GM12878 (cell line): ENCODE results near the gene FGF14. TPM values are rescaled to one million over a fixed set of nuclear protein-coding genes. Genes with fewer than 3 reads are reported as not detected.

Experiments used
- ATAC-seq: fragments of 200-7000 bp; cut with Tn5 transposase; 3 replicates; pipeline ENCODE4 v1.9.1; 2020; ENCODE audit warnings: mild to moderate bottlenecking, moderate library complexity
- BruUV-seq: library from RNA; stranded (reverse); fragments of 400-500 nt; replicated peaks from 2 replicates; lab custom pipeline; 2021; lab: Mats Ljungman, UMichigan
- CTCF ChIA-PET: fragments of 300-600 bp; sonication (Branson Sonifier 250); formaldehyde crosslinking; extraction: SDS; loops from one replicate; lab custom pipeline; 2021; ENCODE audit warnings: inconsistent platforms; lab: Yijun Ruan, JAX
- POLR2A ChIA-PET: fragments of 350-600 bp; formaldehyde crosslinking; extraction: SDS; loops from one replicate; lab custom pipeline; 2021; ENCODE audit warnings: inconsistent platforms; lab: Charles Lee
- RAD21 ChIA-PET: fragments of 300-600 bp; sonication (Branson Sonifier 250); formaldehyde crosslinking; loops from one replicate; lab custom pipeline; 2023; ENCODE audit warnings: antibody characterized with exemption; ENCODE audit not compliant: unreplicated experiment; lab: Charles Lee
- SMC1A ChIA-PET: fragments of 300-600 bp; sonication (Branson Sonifier 250); formaldehyde crosslinking; loops from one replicate; lab custom pipeline; 2023; ENCODE audit not compliant: unreplicated experiment, uncharacterized antibody; lab: Charles Lee
- DNase-seq: peaks from one replicate; pipeline ENCODE4 v3.0.0-alpha.2; 2011; ENCODE audit warnings: low read depth, low spot score
- FAIRE-seq: peaks from 3 replicates; lab custom pipeline; 2011; peaks lifted over from hg19 to GRCh38; lab: Jason Lieb, UNC
- H2AFZ ChIP-seq: 2 replicates; pipeline ENCODE4 v1.6.0; 2011; ENCODE audit warnings: low read depth, low read length, control low read depth; ENCODE audit not compliant: control insufficient read depth
- H3K27ac ChIP-seq: 2 replicates; pipeline ENCODE4 v1.5.1; 2011; ENCODE audit warnings: control low read depth; ENCODE audit not compliant: control insufficient read depth, insufficient read depth
- H3K27me3 ChIP-seq, 2 experiments: replicated peaks in 1 of 2; 2 replicates each; pipeline versions ENCODE4 v1.6.0 to v1.6.1; 2011; ENCODE audit warnings: low read length in 1 of 2; ENCODE audit not compliant: control insufficient read depth in 2 of 2, insufficient read depth in 2 of 2
- H3K36me3 ChIP-seq, 2 experiments: 2 replicates each; pipeline ENCODE4 v1.5.1; 2011; ENCODE audit warnings: low read length in 1 of 2; ENCODE audit not compliant: control insufficient read depth in 2 of 2, insufficient read depth in 2 of 2
- H3K4me1 ChIP-seq: 2 replicates; pipeline ENCODE4 v1.6.1; 2011; ENCODE audit warnings: mild to moderate bottlenecking, low read length, moderate library complexity, mixed read lengths; ENCODE audit not compliant: control insufficient read depth, insufficient read depth
- H3K4me2 ChIP-seq: 2 replicates; pipeline ENCODE4 v1.6.0; 2011; ENCODE audit warnings: control low read depth; ENCODE audit not compliant: control insufficient read depth, insufficient read depth
- H3K4me3 ChIP-seq: fragments of 200-600 bp; sonication (generic); 2 replicates; pipeline ENCODE4 v1.5.1; 2016
- H3K79me2 ChIP-seq: 2 replicates; pipeline ENCODE4 v1.6.0; 2011; ENCODE audit warnings: low read length; ENCODE audit not compliant: control insufficient read depth, insufficient read depth
- H3K9ac ChIP-seq: 2 replicates; pipeline ENCODE4 v1.8.0; 2011; ENCODE audit warnings: low read length, control low read depth, mixed read lengths; ENCODE audit not compliant: control insufficient read depth, insufficient read depth
- H3K9me3 ChIP-seq: replicated peaks from 3 replicates; pipeline ENCODE4 v1.5.1; 2011; ENCODE audit warnings: mild to moderate bottlenecking, low read length; ENCODE audit not compliant: control insufficient read depth, insufficient read depth
- H4K20me1 ChIP-seq: 2 replicates; pipeline ENCODE4 v1.6.0; 2011; ENCODE audit not compliant: control insufficient read depth, insufficient read depth
- BMI1 ChIP-seq: fragments of 450-650 bp; IDR thresholded peaks from 2 replicates; pipeline ENCODE4 v1.6.1; 2016; ENCODE audit warnings: mild to moderate bottlenecking, moderate library complexity, borderline replicate concordance
- HDAC2 ChIP-seq: fragments of 200-600 bp; sonication (generic); IDR thresholded peaks from 2 replicates; pipeline ENCODE4 v1.6.1; 2017
- PAX5 ChIP-seq: IDR thresholded peaks from 2 replicates; pipeline ENCODE4 v1.6.1; 2011; ENCODE audit warnings: low read depth, low read length, borderline replicate concordance
- RBBP5 ChIP-seq: fragments of 200-600 bp; sonication (generic); conservative IDR thresholded peaks from 2 replicates; pipeline ENCODE4 v1.6.1; 2016
- SMAD1 ChIP-seq: fragments of 450-650 bp; IDR thresholded peaks from 2 replicates; pipeline ENCODE4 v1.6.1; 2018; ENCODE audit warnings: mild to moderate bottlenecking, low read depth; ENCODE audit not compliant: partially characterized antibody
- SMAD5 ChIP-seq: IDR thresholded peaks from 2 replicates; pipeline ENCODE4 v1.6.1; 2016; ENCODE audit warnings: antibody characterized with exemption, low read depth
- TAF1 ChIP-seq: IDR thresholded peaks from 2 replicates; pipeline ENCODE4 v1.6.1; 2011; ENCODE audit warnings: mild to moderate bottlenecking, low read depth, low read length, borderline replicate concordance
- TCF7 ChIP-seq: IDR thresholded peaks from 2 replicates; pipeline ENCODE4 v1.6.1; 2014; ENCODE audit warnings: antibody characterized with exemption, borderline replicate concordance
- WGBS: methylation state at CpG from one replicate; pipeline ENCODE4 v1.1.6; 2016; ENCODE audit warnings: low lambda C conversion rate; ENCODE audit not compliant: insufficient replicate concordance, insufficient coverage; ENCODE audit errors: missing lambda C conversion rate; 5-methylcytosine and 5-hydroxymethylcytosine counted together
- in situ Hi-C: fragments of 300-500 bp; cut with MboI; formaldehyde crosslinking; loops from 9 replicates; pipeline ENCODE4 v1.14.3; 2018; ENCODE audit warnings: mixed read lengths
- intact Hi-C: fragments of 100-400 bp; cut with micrococcal nuclease; formaldehyde crosslinking; loops from one replicate; pipeline ENCODE4 v1.14.2; 2022; ENCODE audit not compliant: unreplicated experiment
- polyA plus RNA-seq, 11 experiments: library from polyadenylated mRNA; depleted of rRNA in 4 of 11; unstranded in 6 of 11; stranded (reverse) in 5 of 11; fragments of >200 nt; fragmentation: Nextera tagmentation in 4 of 11; fragmentation: Illumina TruSeq in 1 of 11; extraction: Ambion mirVana in 4 of 11; extraction: Trizol in 1 of 11; gene quantifications; 1 replicate in 1 of 11; 2 replicates in 10 of 11; pipeline versions ENCODE4 v1.2.1 to v1.2.3, GENCODE V29; 2011 to 2016; ENCODE audit warnings: inconsistent platforms in 2 of 11, missing spikeins in 2 of 11, low read depth in 1 of 11
- total RNA-seq, 4 experiments: library from RNA; depleted of rRNA in 3 of 4; stranded (reverse); fragments of >200 nt in 3 of 4; fragmentation: Illumina TruSeq in 1 of 4; extraction: Trizol in 1 of 4; gene quantifications; 2 replicates each; pipeline versions ENCODE4 v1.2.1 to v1.2.3, GENCODE V29; 2013 to 2021
- TF ChIP-seq, protein P1 (sequence below): IDR thresholded peaks from 2 replicates; pipeline ENCODE4 v1.6.1; 2012; ENCODE audit warnings: mild to moderate bottlenecking, low read depth, low read length
- TF ChIP-seq, protein P2 (sequence below): fragments of 450-650 bp; IDR thresholded peaks from 2 replicates; pipeline ENCODE4 v1.6.1; 2017; ENCODE audit warnings: borderline replicate concordance
- TF ChIP-seq, protein P3 (sequence below): fragments of 150-350 bp; IDR thresholded peaks from 2 replicates; pipeline ENCODE4 v1.6.1; 2014; ENCODE audit warnings: mild to moderate bottlenecking, low read depth, low read length

FGF14 gene
- total and polyA plus RNA-seq, 10 of the 15 experiments (the other 5 are each of a cell fraction or from before 2014, with no cell fraction given), result under 0.01 to 0.44 (median 0.04) TPM

DNA sequence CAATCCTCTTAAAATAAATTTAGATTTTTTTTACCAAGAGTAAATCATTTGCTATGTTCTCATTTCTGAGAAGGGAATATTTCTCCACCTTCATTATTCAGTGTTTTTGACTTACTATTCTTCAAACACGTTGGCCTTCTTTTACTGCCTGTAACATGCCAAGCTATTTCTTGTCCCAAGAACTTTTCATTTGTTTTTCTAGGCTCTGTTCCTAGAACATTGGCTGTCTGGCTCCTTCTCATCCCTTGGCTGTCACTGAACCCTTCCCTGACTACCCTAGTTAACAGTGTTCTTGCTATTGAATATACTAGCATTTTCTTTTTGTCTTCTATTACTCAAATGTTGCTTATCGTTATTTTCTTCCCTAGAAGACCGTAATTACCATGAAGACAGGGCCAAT, 701.2 kb downstream of the FGF14 start:
- intact Hi-C loops (no loop called here), in situ Hi-C loops (no loop called here)
- WGBS, result 32% methylated on average over 3 of the region's 3 CpGs
- H3K36me3 ChIP-seq, result no peaks in the 10 kb centered on the region
- ChIA-PET SMC1A (interaction anchor here (0.6 to 1.7 kb wide), 4 partner anchors 14 to 140 kb away, joined by 3 to 4 read pairs (median 4); no protein-coding TSS in a partner anchor), RAD21 (no interaction called here), POLR2A (no interaction called here), CTCF (interaction anchor here (1.0 kb wide), 1 partner anchor 64 kb away, joined by 3 read pairs; no protein-coding TSS in a partner anchor)
- ATAC-seq (no peak), FAIRE-seq (no peak), DNase-seq (no peak)
- TF ChIP-seq PAX5, result no peak
- H3K79me2 ChIP-seq, result no peaks in the 10 kb centered on the region
- no peak overlapping the region for H3K4me2 ChIP-seq
- H3K27me3 ChIP-seq, result no peaks in the 10 kb centered on the region
- H3K9ac ChIP-seq, result no peak overlapping the region
- no peaks in the 10 kb centered on the region; the same call in 2 of the 3 replicates for H3K9me3 ChIP-seq
- no TSS peak for BruUV-seq
- H3K27ac ChIP-seq, result no peak overlapping the region
- no peaks in the 10 kb centered on the region for H3K4me1 ChIP-seq
- H2AFZ ChIP-seq, result no peak overlapping the region
- no peak overlapping the region for H3K4me3 ChIP-seq
- no peaks in the 10 kb centered on the region for H4K20me1 ChIP-seq

DNA sequence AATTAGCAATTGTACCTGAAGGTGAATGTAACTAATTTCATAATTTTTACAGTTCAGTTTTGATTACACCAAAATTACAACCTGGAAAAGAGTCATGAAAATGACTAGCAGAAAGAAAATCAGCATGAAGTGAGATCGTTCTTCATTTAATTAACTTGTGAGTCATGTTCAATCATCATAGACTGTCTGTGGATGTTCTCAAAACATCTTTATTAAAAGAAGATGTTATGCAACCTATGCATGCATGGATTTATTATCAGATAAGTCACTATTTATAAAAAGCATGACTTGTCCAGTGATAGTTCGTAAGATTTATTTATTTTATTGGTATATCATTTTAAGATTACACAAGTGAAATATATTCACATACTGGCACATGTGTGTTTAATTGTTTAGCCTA, 703.4 kb downstream of the FGF14 start:
- FAIRE-seq, result no peak
- H3K9me3 ChIP-seq, result no peaks in the 10 kb centered on the region; the same call in 2 of the 3 replicates
- DNase-seq, result no peak
- intact Hi-C loops (no loop called here), in situ Hi-C loops (no loop called here)
- ATAC-seq, result no peak
- H2AFZ ChIP-seq, result no peak overlapping the region
- WGBS, result 0% methylated on average over 2 of the region's 2 CpGs
- H3K4me3 ChIP-seq, result no peak overlapping the region
- H3K4me1 ChIP-seq, result no peaks in the 10 kb centered on the region
- no peak overlapping the region for H3K27ac ChIP-seq
- no peaks in the 10 kb centered on the region for H3K27me3 ChIP-seq
- H4K20me1 ChIP-seq, result no peaks in the 10 kb centered on the region
- BruUV-seq, result no TSS peak
- H3K36me3 ChIP-seq, result no peaks in the 10 kb centered on the region
- H3K79me2 ChIP-seq, result no peaks in the 10 kb centered on the region
- ChIA-PET POLR2A (no interaction called here), CTCF (no interaction called here), SMC1A (no interaction called here), RAD21 (no interaction called here)
- no peak overlapping the region for H3K9ac ChIP-seq
- no peak overlapping the region for H3K4me2 ChIP-seq
- TF ChIP-seq TCF7 (no peak), BMI1 (no peak), SMAD1 (no peak), HDAC2 (no peak), RBBP5 (no peak), TAF1 (no peak), SMAD5 (no peak)
- TF ChIP-seq, protein P1, sequence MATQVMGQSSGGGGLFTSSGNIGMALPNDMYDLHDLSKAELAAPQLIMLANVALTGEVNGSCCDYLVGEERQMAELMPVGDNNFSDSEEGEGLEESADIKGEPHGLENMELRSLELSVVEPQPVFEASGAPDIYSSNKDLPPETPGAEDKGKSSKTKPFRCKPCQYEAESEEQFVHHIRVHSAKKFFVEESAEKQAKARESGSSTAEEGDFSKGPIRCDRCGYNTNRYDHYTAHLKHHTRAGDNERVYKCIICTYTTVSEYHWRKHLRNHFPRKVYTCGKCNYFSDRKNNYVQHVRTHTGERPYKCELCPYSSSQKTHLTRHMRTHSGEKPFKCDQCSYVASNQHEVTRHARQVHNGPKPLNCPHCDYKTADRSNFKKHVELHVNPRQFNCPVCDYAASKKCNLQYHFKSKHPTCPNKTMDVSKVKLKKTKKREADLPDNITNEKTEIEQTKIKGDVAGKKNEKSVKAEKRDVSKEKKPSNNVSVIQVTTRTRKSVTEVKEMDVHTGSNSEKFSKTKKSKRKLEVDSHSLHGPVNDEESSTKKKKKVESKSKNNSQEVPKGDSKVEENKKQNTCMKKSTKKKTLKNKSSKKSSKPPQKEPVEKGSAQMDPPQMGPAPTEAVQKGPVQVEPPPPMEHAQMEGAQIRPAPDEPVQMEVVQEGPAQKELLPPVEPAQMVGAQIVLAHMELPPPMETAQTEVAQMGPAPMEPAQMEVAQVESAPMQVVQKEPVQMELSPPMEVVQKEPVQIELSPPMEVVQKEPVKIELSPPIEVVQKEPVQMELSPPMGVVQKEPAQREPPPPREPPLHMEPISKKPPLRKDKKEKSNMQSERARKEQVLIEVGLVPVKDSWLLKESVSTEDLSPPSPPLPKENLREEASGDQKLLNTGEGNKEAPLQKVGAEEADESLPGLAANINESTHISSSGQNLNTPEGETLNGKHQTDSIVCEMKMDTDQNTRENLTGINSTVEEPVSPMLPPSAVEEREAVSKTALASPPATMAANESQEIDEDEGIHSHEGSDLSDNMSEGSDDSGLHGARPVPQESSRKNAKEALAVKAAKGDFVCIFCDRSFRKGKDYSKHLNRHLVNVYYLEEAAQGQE, result no peak
- TF ChIP-seq, protein P2, sequence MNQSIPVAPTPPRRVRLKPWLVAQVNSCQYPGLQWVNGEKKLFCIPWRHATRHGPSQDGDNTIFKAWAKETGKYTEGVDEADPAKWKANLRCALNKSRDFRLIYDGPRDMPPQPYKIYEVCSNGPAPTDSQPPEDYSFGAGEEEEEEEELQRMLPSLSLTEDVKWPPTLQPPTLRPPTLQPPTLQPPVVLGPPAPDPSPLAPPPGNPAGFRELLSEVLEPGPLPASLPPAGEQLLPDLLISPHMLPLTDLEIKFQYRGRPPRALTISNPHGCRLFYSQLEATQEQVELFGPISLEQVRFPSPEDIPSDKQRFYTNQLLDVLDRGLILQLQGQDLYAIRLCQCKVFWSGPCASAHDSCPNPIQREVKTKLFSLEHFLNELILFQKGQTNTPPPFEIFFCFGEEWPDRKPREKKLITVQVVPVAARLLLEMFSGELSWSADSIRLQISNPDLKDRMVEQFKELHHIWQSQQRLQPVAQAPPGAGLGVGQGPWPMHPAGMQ, result no peak
- TF ChIP-seq, protein P3, sequence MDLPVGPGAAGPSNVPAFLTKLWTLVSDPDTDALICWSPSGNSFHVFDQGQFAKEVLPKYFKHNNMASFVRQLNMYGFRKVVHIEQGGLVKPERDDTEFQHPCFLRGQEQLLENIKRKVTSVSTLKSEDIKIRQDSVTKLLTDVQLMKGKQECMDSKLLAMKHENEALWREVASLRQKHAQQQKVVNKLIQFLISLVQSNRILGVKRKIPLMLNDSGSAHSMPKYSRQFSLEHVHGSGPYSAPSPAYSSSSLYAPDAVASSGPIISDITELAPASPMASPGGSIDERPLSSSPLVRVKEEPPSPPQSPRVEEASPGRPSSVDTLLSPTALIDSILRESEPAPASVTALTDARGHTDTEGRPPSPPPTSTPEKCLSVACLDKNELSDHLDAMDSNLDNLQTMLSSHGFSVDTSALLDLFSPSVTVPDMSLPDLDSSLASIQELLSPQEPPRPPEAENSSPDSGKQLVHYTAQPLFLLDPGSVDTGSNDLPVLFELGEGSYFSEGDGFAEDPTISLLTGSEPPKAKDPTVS, result no peak
